Panc1 (cell line): ENCODE data around the gene TTLL6. TPM values are rescaled to one million over a fixed set of nuclear protein-coding genes. Genes with fewer than 3 reads are reported as not detected.

Experiments used
- ATAC-seq: fragments of 200-7000 bp; cut with Tn5 transposase; 2 replicates; pipeline ENCODE4 v1.9.1; 2020; ENCODE audit warnings: mild to moderate bottlenecking, moderate library complexity
- BruUV-seq: library from RNA; stranded (reverse); fragments of 400-500 nt; replicated peaks from 2 replicates; lab custom pipeline; 2021; lab: Mats Ljungman, UMichigan
- CTCF ChIA-PET: fragments of 300-600 bp; sonication (Branson Sonifier 250); formaldehyde crosslinking; loops from one replicate; lab custom pipeline; 2022; ENCODE audit warnings: antibody characterized with exemption; lab: Charles Lee
- POLR2A ChIA-PET: fragments of 300-600 bp; sonication (Branson Sonifier 250); formaldehyde crosslinking; loops from one replicate; lab custom pipeline; 2022; ENCODE audit warnings: antibody characterized with exemption; lab: Charles Lee
- DNase-seq: peaks from one replicate; pipeline ENCODE4 v3.0.0-alpha.2; 2010; ENCODE audit warnings: low read depth, low spot score
- H3K27ac ChIP-seq: 2 replicates; pipeline ENCODE4 v1.5.1; 2011; ENCODE audit warnings: mild to moderate bottlenecking, low read length, inconsistent platforms
- H3K27me3 ChIP-seq: fragments of 200-500 bp; sonication (Bioruptor generic); 2 replicates; pipeline ENCODE4 v1.6.0; 2014; ENCODE audit warnings: low read length, inconsistent platforms; ENCODE audit not compliant: control insufficient read depth, insufficient read depth
- H3K36me3 ChIP-seq: fragments of 200-500 bp; sonication (Bioruptor generic); 2 replicates; pipeline ENCODE4 v1.5.1; 2014; ENCODE audit warnings: inconsistent platforms, mild to moderate bottlenecking, low read length, moderate library complexity; ENCODE audit not compliant: control insufficient read depth, insufficient read depth
- H3K4me1 ChIP-seq: 2 replicates; pipeline ENCODE4 v1.5.1; 2011; ENCODE audit warnings: inconsistent platforms, mild to moderate bottlenecking, low read length, moderate library complexity; ENCODE audit not compliant: control insufficient read depth, insufficient read depth
- H3K4me3 ChIP-seq, 2 experiments: 2 replicates each; pipeline ENCODE4 v1.5.1; 2011 to 2012; ENCODE audit warnings: low read depth in 2 of 2, low read length in 2 of 2, mild to moderate bottlenecking in 2 of 2, inconsistent platforms in 1 of 2, moderate library complexity in 1 of 2
- H3K9me3 ChIP-seq: fragments of 200-500 bp; sonication (Bioruptor generic); 2 replicates; pipeline ENCODE4 v1.5.1; 2014; ENCODE audit warnings: low read depth, mild to moderate bottlenecking, inconsistent platforms, low read length, moderate library complexity; ENCODE audit not compliant: control insufficient read depth, insufficient read depth
- CTCF ChIP-seq: fragments of 450-650 bp; IDR thresholded peaks from 2 replicates; pipeline ENCODE4 v1.5.1; 2017; ENCODE audit warnings: mild to moderate bottlenecking
- POLR2AphosphoS5 ChIP-seq: IDR thresholded peaks from 2 replicates; pipeline ENCODE4 v1.6.1; 2012; ENCODE audit warnings: mild to moderate bottlenecking, low read depth, low read length, moderate library complexity
- SIN3A ChIP-seq: IDR thresholded peaks from 2 replicates; pipeline ENCODE4 v1.6.1; 2012; ENCODE audit warnings: low read depth, mild to moderate bottlenecking, low read length, moderate library complexity, borderline replicate concordance; ENCODE audit not compliant: insufficient read depth
- TCF7L2 ChIP-seq: IDR thresholded peaks from 2 replicates; pipeline ENCODE4 v1.6.1; 2011; ENCODE audit warnings: mild to moderate bottlenecking, low read depth, low read length, inconsistent platforms
- in situ Hi-C: cut with HindIII; loops from 2 replicates; pipeline ENCODE4 v1.10.0; 2016; ENCODE audit warnings: low sequenced_read_pairs, low pct_unique_long_range_greater_than_20kb
- intact Hi-C: fragments of 100-400 bp; cut with micrococcal nuclease; formaldehyde crosslinking; loops from one replicate; pipeline ENCODE4 v1.10.0; 2022; ENCODE audit not compliant: unreplicated experiment
- total RNA-seq: library from RNA; stranded (reverse); gene quantifications from one replicate; pipeline ENCODE4 v1.2.1, GENCODE V29; 2021; ENCODE audit not compliant: unreplicated experiment
- TF ChIP-seq, protein P1 (sequence below), 2 experiments: IDR thresholded peaks; 2 replicates each; pipeline ENCODE4 v1.6.1; 2011 to 2012; ENCODE audit warnings: low read depth in 2 of 2, control low read depth in 1 of 2, low read length in 1 of 2, mild to moderate bottlenecking in 1 of 2, moderate library complexity in 1 of 2; ENCODE audit not compliant: insufficient read depth in 1 of 2

The TTLL6 gene
- total RNA-seq, 1 experiment from 2014 or later, result 2.5 TPM

GRCh38 chr17:48791128-48792032, 25.6 kb downstream of the TTLL6 start:
- Histone ChIP-seq H3K4me1 (peaks cover 23% of the 10 kb centered on the region), H3K36me3 (no peaks in the 10 kb centered on the region), H3K27ac (peak overlapping the region; percentile 73), H3K27me3 (no peaks in the 10 kb centered on the region), H3K4me3 (peak overlapping the region; percentile 7 to 23; a peak in 3 of 4 replicates), H3K9me3 (no peaks in the 10 kb centered on the region)
- ChIA-PET POLR2A (interaction anchor here (0.5 kb wide), 1 partner anchor 9 kb away, joined by 3 read pairs; no protein-coding TSS in a partner anchor), CTCF (interaction anchor here (0.5 to 5.3 kb wide), 12 partner anchors 11 to 120 kb away, joined by 3 to 98 read pairs (median 6); partner anchors contain the start of gene HOXB13)
- ATAC-seq (peak; percentile 95), DNase-seq (peak; percentile 75)
- in situ Hi-C loops, result no loop called here
- no TSS peak for BruUV-seq
- TF ChIP-seq CTCF (peak; percentile 96), TCF7L2 (peak; percentile 64), SIN3A (no peak), POLR2AphosphoS5 (no peak)
- TF ChIP-seq, protein P1, sequence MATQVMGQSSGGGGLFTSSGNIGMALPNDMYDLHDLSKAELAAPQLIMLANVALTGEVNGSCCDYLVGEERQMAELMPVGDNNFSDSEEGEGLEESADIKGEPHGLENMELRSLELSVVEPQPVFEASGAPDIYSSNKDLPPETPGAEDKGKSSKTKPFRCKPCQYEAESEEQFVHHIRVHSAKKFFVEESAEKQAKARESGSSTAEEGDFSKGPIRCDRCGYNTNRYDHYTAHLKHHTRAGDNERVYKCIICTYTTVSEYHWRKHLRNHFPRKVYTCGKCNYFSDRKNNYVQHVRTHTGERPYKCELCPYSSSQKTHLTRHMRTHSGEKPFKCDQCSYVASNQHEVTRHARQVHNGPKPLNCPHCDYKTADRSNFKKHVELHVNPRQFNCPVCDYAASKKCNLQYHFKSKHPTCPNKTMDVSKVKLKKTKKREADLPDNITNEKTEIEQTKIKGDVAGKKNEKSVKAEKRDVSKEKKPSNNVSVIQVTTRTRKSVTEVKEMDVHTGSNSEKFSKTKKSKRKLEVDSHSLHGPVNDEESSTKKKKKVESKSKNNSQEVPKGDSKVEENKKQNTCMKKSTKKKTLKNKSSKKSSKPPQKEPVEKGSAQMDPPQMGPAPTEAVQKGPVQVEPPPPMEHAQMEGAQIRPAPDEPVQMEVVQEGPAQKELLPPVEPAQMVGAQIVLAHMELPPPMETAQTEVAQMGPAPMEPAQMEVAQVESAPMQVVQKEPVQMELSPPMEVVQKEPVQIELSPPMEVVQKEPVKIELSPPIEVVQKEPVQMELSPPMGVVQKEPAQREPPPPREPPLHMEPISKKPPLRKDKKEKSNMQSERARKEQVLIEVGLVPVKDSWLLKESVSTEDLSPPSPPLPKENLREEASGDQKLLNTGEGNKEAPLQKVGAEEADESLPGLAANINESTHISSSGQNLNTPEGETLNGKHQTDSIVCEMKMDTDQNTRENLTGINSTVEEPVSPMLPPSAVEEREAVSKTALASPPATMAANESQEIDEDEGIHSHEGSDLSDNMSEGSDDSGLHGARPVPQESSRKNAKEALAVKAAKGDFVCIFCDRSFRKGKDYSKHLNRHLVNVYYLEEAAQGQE (IDR thresholded peaks at IDR 0.05; ENCODE audit: insufficient read depth in 1 of 2, low read depth in 2 of 2, low read length in 1 of 2), result no peak
- intact Hi-C loops, result loop anchor here (1.0 to 2.0 kb wide), 2 partner anchors 67 to 113 kb away; no protein-coding TSS in a partner anchor

- intact Hi-C loops (loop anchor here (1.0 to 2.0 kb wide), 2 partner anchors 66 to 112 kb away; no protein-coding TSS in a partner anchor), in situ Hi-C loops (no loop called here)
- ATAC-seq (peak; percentile 56), DNase-seq (no peak)
- ChIA-PET CTCF (interaction anchor here (0.5 to 5.3 kb wide), 13 partner anchors 12 to 119 kb away, joined by 3 to 98 read pairs (median 6); partner anchors contain the start of gene HOXB13), POLR2A (no interaction called here)
- BruUV-seq, result no TSS peak
- Histone ChIP-seq H3K9me3 (no peaks in the 10 kb centered on the region), H3K27me3 (no peaks in the 10 kb centered on the region), H3K36me3 (no peaks in the 10 kb centered on the region), H3K27ac (peak overlapping the region; percentile 73; the same call in 1 of the 2 replicates), H3K4me1 (peaks cover 21% of the 10 kb centered on the region), H3K4me3 (no peak overlapping the region)
- TF ChIP-seq TCF7L2 (no peak), CTCF (no peak), POLR2AphosphoS5 (no peak), SIN3A (no peak)
- TF ChIP-seq, protein P1 (IDR thresholded peaks at IDR 0.05; ENCODE audit: insufficient read depth in 1 of 2, low read depth in 2 of 2, low read length in 1 of 2), result no peak
These were observed 26.4 kb downstream of the TTLL6 start for GRCh38 chr17:48790607-48791127.
